Karpas-422 (cell line): ENCODE results near the gene POPDC2. TPM values are rescaled to one million over a fixed set of nuclear protein-coding genes. Genes with fewer than 3 reads are reported as not detected.

ENCODE experiments used
- DNase-seq: peaks from one replicate; pipeline ENCODE4 v3.0.0-alpha.2; 2015
- H2AFZ ChIP-seq: fragments of 200-600 bp; sonication (generic); 2 replicates; pipeline ENCODE4 v1.6.1; 2014; ENCODE audit warnings: antibody characterized with exemption, low read length, mixed read lengths
- H3K27ac ChIP-seq: fragments of 200-600 bp; sonication (generic); 2 replicates; pipeline ENCODE4 v1.5.1; 2014; ENCODE audit warnings: mild to moderate bottlenecking, low read length, moderate library complexity
- H3K27me3 ChIP-seq: fragments of 200-600 bp; sonication (generic); 2 replicates; pipeline ENCODE4 v1.6.1; 2014; ENCODE audit warnings: low read length, mixed read lengths
- H3K36me3 ChIP-seq: fragments of 200-600 bp; sonication (generic); 2 replicates; pipeline ENCODE4 v1.6.1; 2014; ENCODE audit warnings: low read length, mixed read lengths; ENCODE audit not compliant: insufficient read depth
- H3K4me1 ChIP-seq: fragments of 200-600 bp; sonication (generic); 2 replicates; pipeline ENCODE4 v1.6.1; 2014; ENCODE audit warnings: mild to moderate bottlenecking, low read length, mixed read lengths
- H3K4me2 ChIP-seq: fragments of 200-600 bp; sonication (generic); 2 replicates; pipeline ENCODE4 v1.6.1; 2014; ENCODE audit warnings: low read length, low read depth, mild to moderate bottlenecking; ENCODE audit not compliant: poor library complexity, severe bottlenecking
- H3K4me3 ChIP-seq: fragments of 200-600 bp; sonication (generic); 2 replicates; pipeline ENCODE4 v1.5.1; 2014; ENCODE audit warnings: mild to moderate bottlenecking, antibody characterized with exemption, low read length, mixed read lengths
- H3K79me2 ChIP-seq: fragments of 200-600 bp; sonication (generic); 2 replicates; pipeline ENCODE4 v1.6.1; 2014; ENCODE audit warnings: mild to moderate bottlenecking, low read length, mixed read lengths
- H3K9ac ChIP-seq: fragments of 200-600 bp; sonication (generic); 2 replicates; pipeline ENCODE4 v1.6.0; 2014; ENCODE audit warnings: low read length
- H3K9me2 ChIP-seq: fragments of 200-600 bp; sonication (generic), shearing (Covaris generic); replicated peaks from 2 replicates; pipeline ENCODE4 v1.6.0; 2014; ENCODE audit warnings: mild to moderate bottlenecking, low read length, moderate library complexity; ENCODE audit not compliant: insufficient read depth
- H3K9me3 ChIP-seq: fragments of 300-700, 200-600 bp; sonication (generic); 2 replicates; pipeline ENCODE4 v1.6.1; 2014; ENCODE audit warnings: low read length, mixed read lengths
- H4K20me1 ChIP-seq: fragments of 200-600 bp; sonication (generic); 2 replicates; pipeline ENCODE4 v1.6.1; 2014; ENCODE audit warnings: mild to moderate bottlenecking, antibody characterized with exemption, low read length, low read depth; ENCODE audit not compliant: insufficient read depth
- total RNA-seq: library from RNA; depleted of rRNA; stranded (reverse); fragments of >200 nt; shearing (Covaris generic); gene quantifications from 2 replicates; pipeline ENCODE4 v1.2.3, GENCODE V29; 2014; ENCODE audit warnings: low replicate concordance

POPDC2 gene
- total RNA-seq, 1 experiment from 2014 or later: 1.0 TPM

GRCh38 chr3:119624002-119624720 is 36.2 kb downstream of the POPDC2 start:
- Histone ChIP-seq H3K9me2 (no peaks in the 10 kb centered on the region), H4K20me1 (no peaks in the 10 kb centered on the region), H3K27me3 (peaks cover 3% of the 10 kb centered on the region; the same call in 1 of the 2 replicates), H3K4me2 (no peak overlapping the region), H3K9me3 (no peaks in the 10 kb centered on the region), H3K4me1 (no peaks in the 10 kb centered on the region), H3K79me2 (no peaks in the 10 kb centered on the region), H3K9ac (no peak overlapping the region), H3K36me3 (no peaks in the 10 kb centered on the region), H3K27ac (no peak overlapping the region), H3K4me3 (no peak overlapping the region), H2AFZ (no peak overlapping the region)
- no peak for DNase-seq

- no peak overlapping the region for H2AFZ ChIP-seq
- H3K4me1 ChIP-seq: no peaks in the 10 kb centered on the region
- no peak overlapping the region for H3K27ac ChIP-seq
- H4K20me1 ChIP-seq: no peaks in the 10 kb centered on the region
- no peak overlapping the region for H3K4me2 ChIP-seq
- H3K9me2 ChIP-seq: no peaks in the 10 kb centered on the region
- no peaks in the 10 kb centered on the region for H3K36me3 ChIP-seq
- H3K9me3 ChIP-seq: no peaks in the 10 kb centered on the region
- no peak overlapping the region for H3K9ac ChIP-seq
- H3K79me2 ChIP-seq: no peaks in the 10 kb centered on the region
- no peak overlapping the region for H3K4me3 ChIP-seq
- no peaks in the 10 kb centered on the region for H3K27me3 ChIP-seq
- DNase-seq: no peak
These were observed 39.5 kb downstream of the POPDC2 start for GRCh38 chr3:119620899-119621298.

- H3K9me3 ChIP-seq: no peaks in the 10 kb centered on the region
- no peaks in the 10 kb centered on the region for H3K79me2 ChIP-seq
- no peaks in the 10 kb centered on the region for H3K9me2 ChIP-seq
- H3K27ac ChIP-seq: no peak overlapping the region
- no peaks in the 10 kb centered on the region for H4K20me1 ChIP-seq
- DNase-seq: no peak
- no peaks in the 10 kb centered on the region for H3K27me3 ChIP-seq
- no peak overlapping the region for H3K4me3 ChIP-seq
- no peak overlapping the region for H3K4me2 ChIP-seq
- H3K4me1 ChIP-seq: no peaks in the 10 kb centered on the region
- H2AFZ ChIP-seq: no peak overlapping the region
- H3K36me3 ChIP-seq: no peaks in the 10 kb centered on the region
- H3K9ac ChIP-seq: no peak overlapping the region
These were observed 41.3 kb downstream of the POPDC2 start for GRCh38 chr3:119619094-119619493.

- Histone ChIP-seq H3K79me2 (no peaks in the 10 kb centered on the region), H3K4me1 (no peaks in the 10 kb centered on the region), H3K27ac (no peak overlapping the region), H3K9ac (no peak overlapping the region), H3K4me3 (no peak overlapping the region), H3K9me3 (no peaks in the 10 kb centered on the region), H3K36me3 (no peaks in the 10 kb centered on the region), H3K27me3 (no peaks in the 10 kb centered on the region), H4K20me1 (no peaks in the 10 kb centered on the region), H3K9me2 (no peaks in the 10 kb centered on the region), H3K4me2 (no peak overlapping the region), H2AFZ (no peak overlapping the region)
- no peak for DNase-seq
These were observed 44.3 kb downstream of the POPDC2 start for GRCh38 chr3:119616056-119616455.

- Histone ChIP-seq H3K9ac (no peak overlapping the region), H3K9me3 (no peaks in the 10 kb centered on the region), H3K4me3 (no peak overlapping the region), H3K27ac (no peak overlapping the region), H2AFZ (no peak overlapping the region), H4K20me1 (no peaks in the 10 kb centered on the region), H3K4me2 (no peak overlapping the region), H3K36me3 (no peaks in the 10 kb centered on the region), H3K4me1 (no peaks in the 10 kb centered on the region), H3K79me2 (no peaks in the 10 kb centered on the region), H3K9me2 (no peaks in the 10 kb centered on the region), H3K27me3 (no peaks in the 10 kb centered on the region)
- DNase-seq: no peak
These were observed 46.5 kb downstream of the POPDC2 start for GRCh38 chr3:119613872-119614271.

- H3K9ac ChIP-seq: no peak overlapping the region
- H2AFZ ChIP-seq: no peak overlapping the region
- H3K4me3 ChIP-seq: no peak overlapping the region
- H3K27me3 ChIP-seq: no peaks in the 10 kb centered on the region
- DNase-seq: no peak
- H3K9me2 ChIP-seq: no peaks in the 10 kb centered on the region
- H3K27ac ChIP-seq: no peak overlapping the region
- no peaks in the 10 kb centered on the region for H3K9me3 ChIP-seq
- H4K20me1 ChIP-seq: no peaks in the 10 kb centered on the region
- H3K4me1 ChIP-seq: no peaks in the 10 kb centered on the region
- H3K4me2 ChIP-seq: no peak overlapping the region
- H3K79me2 ChIP-seq: no peaks in the 10 kb centered on the region
- H3K36me3 ChIP-seq: no peaks in the 10 kb centered on the region
These were observed 47.2 kb downstream of the POPDC2 start for GRCh38 chr3:119613201-119613600.

- H3K27ac ChIP-seq: no peak overlapping the region
These were observed 48.7 kb downstream of the POPDC2 start for GRCh38 chr3:119611664-119612063.

GRCh38 chr3:119609301-119609700 is 51.1 kb downstream of the POPDC2 start:
- no peaks in the 10 kb centered on the region for H3K27me3 ChIP-seq
- DNase-seq: no peak

More at GRCh38 chr3:119611664-119612063, 48.7 kb downstream of the POPDC2 start:
- H3K9me2 ChIP-seq: no peaks in the 10 kb centered on the region
- H3K9me3 ChIP-seq: no peaks in the 10 kb centered on the region
- no peak overlapping the region for H3K4me3 ChIP-seq
- no peaks in the 10 kb centered on the region for H3K27me3 ChIP-seq
- no peak for DNase-seq
- no peaks in the 10 kb centered on the region for H4K20me1 ChIP-seq
- H3K9ac ChIP-seq: no peak overlapping the region
- H2AFZ ChIP-seq: no peak overlapping the region
- H3K4me2 ChIP-seq: no peak overlapping the region
- no peaks in the 10 kb centered on the region for H3K4me1 ChIP-seq
- no peaks in the 10 kb centered on the region for H3K36me3 ChIP-seq
- H3K79me2 ChIP-seq: no peaks in the 10 kb centered on the region

More at GRCh38 chr3:119609301-119609700, 51.1 kb downstream of the POPDC2 start:
- Histone ChIP-seq H3K79me2 (no peaks in the 10 kb centered on the region), H3K9ac (no peak overlapping the region), H3K4me3 (no peak overlapping the region), H4K20me1 (no peaks in the 10 kb centered on the region), H3K4me2 (no peak overlapping the region), H3K9me2 (no peaks in the 10 kb centered on the region), H3K27ac (no peak overlapping the region), H3K9me3 (no peaks in the 10 kb centered on the region), H3K36me3 (no peaks in the 10 kb centered on the region), H3K4me1 (no peaks in the 10 kb centered on the region), H2AFZ (no peak overlapping the region)
